SK-N-SH treated with all-trans-retinoic acid at 6 μM for 48 hours (cell line): ENCODE measurements around the gene GRAP2.

Experiments used
- ATAC-seq: fragments of 200-7000 bp; cut with Tn5 transposase; 3 replicates; pipeline ENCODE4 v1.9.1; 2020; ENCODE audit warnings: mild to moderate bottlenecking, moderate library complexity
- ARNTL ChIP-seq: fragments of 450-650 bp; formaldehyde crosslinking; IDR thresholded peaks from 2 replicates; pipeline ENCODE4 v1.5.0; 2020; ENCODE audit warnings: low read depth, mild to moderate bottlenecking, moderate library complexity, borderline replicate concordance
- BACH2 ChIP-seq: fragments of 250-450 bp; sonication (Bioruptor Pico); IDR thresholded peaks from 2 replicates; pipeline ENCODE4 v1.9.0; 2021; ENCODE audit warnings: mild to moderate bottlenecking, borderline replicate concordance
- CREB5 ChIP-seq: fragments of 250-450 bp; sonication (Bioruptor Pico); IDR thresholded peaks from 2 replicates; pipeline ENCODE4 v1.5.1; 2020; ENCODE audit warnings: low read depth, mild to moderate bottlenecking, moderate library complexity
- CSDC2 ChIP-seq: fragments of 250-450 bp; sonication (Bioruptor Pico); IDR thresholded peaks from 2 replicates; pipeline ENCODE4 v1.5.0; 2020; ENCODE audit warnings: mild to moderate bottlenecking, moderate library complexity
- CSRNP3 ChIP-seq: fragments of 250-450 bp; sonication (Bioruptor Pico); IDR thresholded peaks from 2 replicates; pipeline ENCODE4 v1.5.1; 2021; ENCODE audit warnings: mild to moderate bottlenecking, moderate library complexity
- ESRRG ChIP-seq: fragments of 250-450 bp; sonication (Bioruptor Pico); IDR thresholded peaks from 2 replicates; pipeline ENCODE4 v1.6.1; 2021; ENCODE audit warnings: mild to moderate bottlenecking
- GLIS3 ChIP-seq: fragments of 250-450 bp; sonication (Bioruptor Pico); IDR thresholded peaks from 2 replicates; pipeline ENCODE4 v1.5.0; 2020; ENCODE audit warnings: mild to moderate bottlenecking, moderate library complexity
- ISL1 ChIP-seq: fragments of 250-450 bp; sonication (Bioruptor Pico); IDR thresholded peaks from 2 replicates; pipeline ENCODE4 v2.1.2; 2022; ENCODE audit warnings: mild to moderate bottlenecking, moderate library complexity
- OSR1 ChIP-seq: fragments of 250-450 bp; sonication (Bioruptor Pico); IDR thresholded peaks from 2 replicates; pipeline ENCODE4 v1.8.0; 2022; ENCODE audit warnings: moderate library complexity, mild to moderate bottlenecking, inconsistent platforms
- POU6F1 ChIP-seq: fragments of 250-450 bp; sonication (Bioruptor Pico); IDR thresholded peaks from 2 replicates; pipeline ENCODE4 v1.8.0; 2021; ENCODE audit warnings: low read depth, mild to moderate bottlenecking, moderate library complexity, borderline replicate concordance
- PPARA ChIP-seq: fragments of 250-450 bp; sonication (Bioruptor Pico); IDR thresholded peaks from 2 replicates; pipeline ENCODE4 v1.5.0; 2020; ENCODE audit warnings: mild to moderate bottlenecking, borderline replicate concordance
- RARB ChIP-seq: fragments of 250-450 bp; sonication (Bioruptor Pico); IDR thresholded peaks from 2 replicates; pipeline ENCODE4 v1.8.0; 2021; ENCODE audit warnings: mild to moderate bottlenecking, moderate library complexity
- TCF4 ChIP-seq: fragments of 250-450 bp; sonication (Bioruptor Pico); IDR thresholded peaks from 2 replicates; pipeline ENCODE4 v1.8.0; 2021; ENCODE audit warnings: mild to moderate bottlenecking, moderate library complexity, borderline replicate concordance
- ZC3H10 ChIP-seq: fragments of 250-450 bp; sonication (Bioruptor Pico); IDR thresholded peaks from 2 replicates; pipeline ENCODE4 v1.5.1; 2021; ENCODE audit warnings: mild to moderate bottlenecking, moderate library complexity
- ZFP3 ChIP-seq: fragments of 250-450 bp; sonication (Bioruptor Pico); IDR thresholded peaks from 2 replicates; pipeline ENCODE4 v1.5.0; 2020; ENCODE audit warnings: mild to moderate bottlenecking, moderate library complexity
- ZFP30 ChIP-seq: fragments of 450-650 bp; formaldehyde crosslinking; IDR thresholded peaks from 2 replicates; pipeline ENCODE4 v1.5.0; 2022; ENCODE audit warnings: mild to moderate bottlenecking, moderate library complexity
- ZNF565 ChIP-seq: fragments of 450-650 bp; formaldehyde crosslinking; conservative IDR thresholded peaks from 2 replicates; pipeline ENCODE4 v1.5.0; 2020; ENCODE audit warnings: low read depth, mild to moderate bottlenecking, moderate library complexity
- ZNF70 ChIP-seq: fragments of 450-650 bp; formaldehyde crosslinking; IDR thresholded peaks from 2 replicates; pipeline ENCODE4 v1.5.0; 2020; ENCODE audit warnings: mild to moderate bottlenecking, moderate library complexity
- ZNF8 ChIP-seq: fragments of 450-650 bp; formaldehyde crosslinking; IDR thresholded peaks from 2 replicates; pipeline ENCODE4 v1.5.0; 2020; ENCODE audit warnings: mild to moderate bottlenecking, moderate library complexity
- TF ChIP-seq, protein P1 (sequence below): fragments of 250-450 bp; sonication (Bioruptor Pico); IDR thresholded peaks from 2 replicates; pipeline ENCODE4 v1.5.0; 2020; ENCODE audit warnings: mild to moderate bottlenecking, moderate library complexity
- TF ChIP-seq, protein P2 (sequence below): fragments of 250-450 bp; sonication (Bioruptor Pico); IDR thresholded peaks from 2 replicates; pipeline ENCODE4 v1.8.0; 2020; ENCODE audit warnings: mild to moderate bottlenecking, moderate library complexity, borderline replicate concordance

Gene GRAP2

GRCh38 chr22:39965748-39966147 is 64.9 kb downstream of the GRAP2 start:
- TF ChIP-seq ZFP30 (CRISPR knock-in tag) (no peak), ZNF565 (CRISPR knock-in tag) (no peak), ZC3H10 (CRISPR knock-in tag) (no peak), ARNTL (CRISPR knock-in tag) (no peak), ESRRG (CRISPR knock-in tag) (no peak), OSR1 (CRISPR knock-in tag) (no peak), RARB (CRISPR knock-in tag) (no peak), ISL1 (CRISPR knock-in tag) (no peak), POU6F1 (CRISPR knock-in tag) (no peak), CSDC2 (CRISPR knock-in tag) (no peak), ZNF8 (CRISPR knock-in tag) (no peak), TCF4 (CRISPR knock-in tag) (no peak), ZNF70 (CRISPR knock-in tag) (no peak), CSRNP3 (CRISPR knock-in tag) (no peak), ZFP3 (no peak)
- TF ChIP-seq, protein P1, sequence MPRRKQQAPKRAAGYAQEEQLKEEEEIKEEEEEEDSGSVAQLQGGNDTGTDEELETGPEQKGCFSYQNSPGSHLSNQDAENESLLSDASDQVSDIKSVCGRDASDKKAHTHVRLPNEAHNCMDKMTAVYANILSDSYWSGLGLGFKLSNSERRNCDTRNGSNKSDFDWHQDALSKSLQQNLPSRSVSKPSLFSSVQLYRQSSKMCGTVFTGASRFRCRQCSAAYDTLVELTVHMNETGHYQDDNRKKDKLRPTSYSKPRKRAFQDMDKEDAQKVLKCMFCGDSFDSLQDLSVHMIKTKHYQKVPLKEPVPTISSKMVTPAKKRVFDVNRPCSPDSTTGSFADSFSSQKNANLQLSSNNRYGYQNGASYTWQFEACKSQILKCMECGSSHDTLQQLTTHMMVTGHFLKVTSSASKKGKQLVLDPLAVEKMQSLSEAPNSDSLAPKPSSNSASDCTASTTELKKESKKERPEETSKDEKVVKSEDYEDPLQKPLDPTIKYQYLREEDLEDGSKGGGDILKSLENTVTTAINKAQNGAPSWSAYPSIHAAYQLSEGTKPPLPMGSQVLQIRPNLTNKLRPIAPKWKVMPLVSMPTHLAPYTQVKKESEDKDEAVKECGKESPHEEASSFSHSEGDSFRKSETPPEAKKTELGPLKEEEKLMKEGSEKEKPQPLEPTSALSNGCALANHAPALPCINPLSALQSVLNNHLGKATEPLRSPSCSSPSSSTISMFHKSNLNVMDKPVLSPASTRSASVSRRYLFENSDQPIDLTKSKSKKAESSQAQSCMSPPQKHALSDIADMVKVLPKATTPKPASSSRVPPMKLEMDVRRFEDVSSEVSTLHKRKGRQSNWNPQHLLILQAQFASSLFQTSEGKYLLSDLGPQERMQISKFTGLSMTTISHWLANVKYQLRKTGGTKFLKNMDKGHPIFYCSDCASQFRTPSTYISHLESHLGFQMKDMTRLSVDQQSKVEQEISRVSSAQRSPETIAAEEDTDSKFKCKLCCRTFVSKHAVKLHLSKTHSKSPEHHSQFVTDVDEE (CRISPR knock-in tag), result no peak
- TF ChIP-seq, protein P2, sequence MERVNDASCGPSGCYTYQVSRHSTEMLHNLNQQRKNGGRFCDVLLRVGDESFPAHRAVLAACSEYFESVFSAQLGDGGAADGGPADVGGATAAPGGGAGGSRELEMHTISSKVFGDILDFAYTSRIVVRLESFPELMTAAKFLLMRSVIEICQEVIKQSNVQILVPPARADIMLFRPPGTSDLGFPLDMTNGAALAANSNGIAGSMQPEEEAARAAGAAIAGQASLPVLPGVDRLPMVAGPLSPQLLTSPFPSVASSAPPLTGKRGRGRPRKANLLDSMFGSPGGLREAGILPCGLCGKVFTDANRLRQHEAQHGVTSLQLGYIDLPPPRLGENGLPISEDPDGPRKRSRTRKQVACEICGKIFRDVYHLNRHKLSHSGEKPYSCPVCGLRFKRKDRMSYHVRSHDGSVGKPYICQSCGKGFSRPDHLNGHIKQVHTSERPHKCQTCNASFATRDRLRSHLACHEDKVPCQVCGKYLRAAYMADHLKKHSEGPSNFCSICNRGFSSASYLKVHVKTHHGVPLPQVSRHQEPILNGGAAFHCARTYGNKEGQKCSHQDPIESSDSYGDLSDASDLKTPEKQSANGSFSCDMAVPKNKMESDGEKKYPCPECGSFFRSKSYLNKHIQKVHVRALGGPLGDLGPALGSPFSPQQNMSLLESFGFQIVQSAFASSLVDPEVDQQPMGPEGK (CRISPR knock-in tag), result no peak
- ATAC-seq, result no peak

DNA sequence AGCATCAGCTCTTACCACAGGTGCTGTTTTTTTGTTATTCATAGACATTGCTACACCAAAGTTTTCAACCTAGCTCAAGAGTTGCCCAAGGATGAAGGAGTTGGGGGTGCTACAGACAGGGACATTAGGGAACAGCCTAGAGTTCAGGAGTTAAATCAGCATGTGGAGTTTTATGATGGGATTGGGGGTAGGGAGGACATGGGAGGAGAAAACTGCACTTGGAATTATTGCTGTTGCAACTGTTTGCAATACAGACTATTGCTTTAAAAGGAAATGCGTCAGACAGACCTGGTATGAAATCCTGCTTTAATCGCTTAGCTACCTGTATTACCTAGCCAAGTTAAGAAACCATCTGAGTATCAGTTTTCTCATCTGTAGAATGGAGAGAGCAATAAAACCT is 65.6 kb downstream of the GRAP2 start:
- no peak for TF ChIP-seq ARNTL (CRISPR knock-in tag)
- TF ChIP-seq, protein P2 (CRISPR knock-in tag), result no peak
- TF ChIP-seq CREB5 (CRISPR knock-in tag), result no peak
- no peak for TF ChIP-seq ZNF565 (CRISPR knock-in tag)
- TF ChIP-seq ZC3H10 (CRISPR knock-in tag), result no peak
- TF ChIP-seq ESRRG (CRISPR knock-in tag), result no peak
- TF ChIP-seq, protein P1 (CRISPR knock-in tag), result no peak
- TF ChIP-seq ZFP30 (CRISPR knock-in tag), result no peak
- no peak for TF ChIP-seq ZFP3
- no peak for TF ChIP-seq PPARA (CRISPR knock-in tag)
- no peak for TF ChIP-seq TCF4 (CRISPR knock-in tag)
- no peak for TF ChIP-seq BACH2
- TF ChIP-seq GLIS3 (CRISPR knock-in tag), result no peak
- TF ChIP-seq, all 23 proteins: peak for 0

More for the DNA sequence above, 65.6 kb downstream of the GRAP2 start:
- ATAC-seq, result no peak
